K562 (cell line): Measurements from ENCODE around the gene ETS1. TPM values are rescaled to one million over a fixed set of nuclear protein-coding genes. Genes with fewer than 3 reads are reported as not detected.

ENCODE experiments used
- ATAC-seq: fragments of 200-7000 bp; cut with Tn5 transposase; 3 replicates; pipeline ENCODE4 v1.9.1; 2020; ENCODE audit warnings: moderate library complexity
- BruUV-seq: library from RNA; stranded (reverse); fragments of 400-500 nt; replicated peaks from 2 replicates; lab custom pipeline; 2021; lab: Mats Ljungman, UMichigan
- CTCF ChIA-PET: fragments of 300-600 bp; formaldehyde crosslinking; extraction: SDS; loops from one replicate; lab custom pipeline; 2021; ENCODE audit warnings: low intra/inter-chr PET ratio; lab: Yijun Ruan, JAX
- POLR2A ChIA-PET: fragments of 300-600, 350-650 bp; sonication (Branson Sonifier 250); formaldehyde crosslinking; extraction: SDS; loops from one replicate; lab custom pipeline; 2021; ENCODE audit warnings: antibody characterized with exemption, inconsistent platforms; lab: Yijun Ruan, JAX
- DNase-seq, 4 experiments: peaks; one replicate each; pipeline versions ENCODE4 v3.0.0 to v3.0.0-alpha.2; 2011 to 2018; ENCODE audit warnings: low spot score in 3 of 4, mixed read lengths in 3 of 4; ENCODE audit errors: extremely low read depth in 1 of 4
- FAIRE-seq: peaks from 2 replicates; lab custom pipeline; 2011; peaks lifted over from hg19 to GRCh38; lab: Jason Lieb, UNC
- H2AFZ ChIP-seq: 2 replicates; pipeline ENCODE4 v1.6.0; 2011; ENCODE audit warnings: low read depth, low read length, control low read depth, inconsistent platforms
- H3K27ac ChIP-seq: fragments of 200-600 bp; 3 replicates; pipeline ENCODE4 v1.8.0; 2011; ENCODE audit warnings: low read depth, mild to moderate bottlenecking, control low read depth, inconsistent platforms, low read length, moderate library complexity, mixed read lengths; ENCODE audit errors: extremely low read depth
- H3K27me3 ChIP-seq, 2 experiments: fragments of 300-600 bp in 1 of 2; 2 replicates in 1 of 2; 3 replicates in 1 of 2; pipeline versions ENCODE4 v1.6.0 to v1.8.0; 2011; ENCODE audit warnings: inconsistent platforms in 2 of 2, low read length in 2 of 2, mild to moderate bottlenecking in 1 of 2, mixed read lengths in 1 of 2, moderate library complexity in 1 of 2; ENCODE audit not compliant: control insufficient read depth in 2 of 2, insufficient read depth in 2 of 2
- H3K36me3 ChIP-seq: fragments of 300-600 bp; 3 replicates; pipeline ENCODE4 v1.8.0; 2011; ENCODE audit warnings: mild to moderate bottlenecking, low read length, inconsistent platforms; ENCODE audit not compliant: control insufficient read depth, insufficient read depth
- H3K4me1 ChIP-seq, 2 experiments: fragments of 200-600 bp in 1 of 2; replicated peaks in 1 of 2; 2 replicates in 1 of 2; 3 replicates in 1 of 2; pipeline versions ENCODE4 v1.5.1 to v1.8.0; 2011; ENCODE audit warnings: inconsistent platforms in 2 of 2, low read length in 2 of 2, mild to moderate bottlenecking in 1 of 2, mixed read lengths in 1 of 2, moderate library complexity in 1 of 2; ENCODE audit not compliant: control insufficient read depth in 2 of 2, insufficient read depth in 2 of 2
- H3K4me2 ChIP-seq: 2 replicates; pipeline ENCODE4 v1.6.1; 2011; ENCODE audit warnings: low read length, control low read depth, inconsistent platforms, mixed read lengths; ENCODE audit not compliant: insufficient read depth
- H3K4me3 ChIP-seq: fragments of 200-600 bp; sonication (generic), shearing (Covaris generic); 2 replicates; pipeline ENCODE4 v1.5.1; 2016; ENCODE audit warnings: control low read depth, inconsistent platforms
- H3K79me2 ChIP-seq: fragments of 200-600 bp; 3 replicates; pipeline ENCODE4 v1.8.0; 2011; ENCODE audit warnings: low read length, inconsistent platforms; ENCODE audit not compliant: control insufficient read depth, insufficient read depth
- H3K9ac ChIP-seq, 2 experiments: 2 replicates each; pipeline versions ENCODE4 v1.6.0 to v1.6.1; 2011; ENCODE audit warnings: low read depth in 2 of 2, low read length in 2 of 2, control low read depth in 1 of 2, inconsistent platforms in 1 of 2, mild to moderate bottlenecking in 1 of 2, mixed read lengths in 1 of 2; ENCODE audit not compliant: insufficient read depth in 1 of 2
- H3K9me1 ChIP-seq: one replicate; pipeline ENCODE4 v1.6.0; 2011; ENCODE audit warnings: inconsistent platforms, mild to moderate bottlenecking, low read length, moderate library complexity; ENCODE audit not compliant: control insufficient read depth, insufficient read depth
- H3K9me3 ChIP-seq: replicated peaks from 2 replicates; pipeline ENCODE4 v1.5.1; 2011; ENCODE audit warnings: low read depth, low read length, inconsistent platforms; ENCODE audit not compliant: control insufficient read depth, insufficient read depth
- H4K20me1 ChIP-seq: replicated peaks from 2 replicates; pipeline ENCODE4 v1.6.1; 2011; ENCODE audit warnings: low read length, inconsistent platforms, mixed read lengths; ENCODE audit not compliant: control insufficient read depth, insufficient read depth
- CEBPB ChIP-seq: fragments of 450-650 bp; IDR thresholded peaks from 2 replicates; pipeline ENCODE4 v1.6.1; 2016; ENCODE audit warnings: missing genetic modification characterization, missing compliant biosample characterization
- JUND ChIP-seq, 2 experiments: IDR thresholded peaks; 2 replicates in 1 of 2; 3 replicates in 1 of 2; pipeline ENCODE4 v1.6.1; 2011; ENCODE audit warnings: borderline replicate concordance in 2 of 2, low read depth in 2 of 2, low read length in 2 of 2, improper control_type of control experiment in 1 of 2, missing biosample characterization in 1 of 2, missing genetic modification characterization in 1 of 2, missing genetic modification reagents in 1 of 2
- MED1 ChIP-seq: sonication (generic); formaldehyde crosslinking; IDR thresholded peaks from 2 replicates; pipeline ENCODE4 v1.8.1; 2023; ENCODE audit warnings: missing genetic modification reagents, borderline replicate concordance
- PPARD ChIP-seq: fragments of 250-450 bp; sonication (Bioruptor Pico); IDR thresholded peaks from 2 replicates; pipeline ENCODE4 v1.8.0; 2022; ENCODE audit warnings: inconsistent platforms, mild to moderate bottlenecking, moderate library complexity
- RAD21 ChIP-seq, 2 experiments: fragments of 250-450 bp in 1 of 2; fragments of 450-650 bp in 1 of 2; sonication (Bioruptor Pico) in 1 of 2; formaldehyde crosslinking in 1 of 2; IDR thresholded peaks in 1 of 2; conservative IDR thresholded peaks in 1 of 2; 2 replicates each; pipeline versions ENCODE4 v1.4.0 to v1.8.0; 2020 to 2022; ENCODE audit warnings: mild to moderate bottlenecking in 2 of 2, moderate library complexity in 1 of 2
- RBM15 ChIP-seq: fragments of 200-400 bp; formaldehyde crosslinking; IDR thresholded peaks from 2 replicates; pipeline ENCODE4 v1.6.1; 2018; ENCODE audit warnings: mild to moderate bottlenecking, low read length, moderate library complexity; ENCODE audit not compliant: insufficient read depth
- RBM22 ChIP-seq: fragments of 200-400 bp; formaldehyde crosslinking; IDR thresholded peaks from 2 replicates; pipeline ENCODE4 v1.6.1; 2018; ENCODE audit warnings: low read length, low read depth; ENCODE audit not compliant: poor library complexity, severe bottlenecking
- TSHZ1 ChIP-seq: fragments of 250-450 bp; sonication (Bioruptor Pico); IDR thresholded peaks from 2 replicates; pipeline ENCODE4 v1.4.0; 2020; ENCODE audit warnings: mild to moderate bottlenecking, moderate library complexity
- U2AF2 ChIP-seq: fragments of 200-400 bp; formaldehyde crosslinking; optimal IDR thresholded peaks from 2 replicates; pipeline ENCODE3; 2017; ENCODE audit warnings: low read depth, mild to moderate bottlenecking, low read length
- ZNF134 ChIP-seq: fragments of 250-450 bp; sonication (Bioruptor Pico); conservative IDR thresholded peaks from 2 replicates; pipeline ENCODE4 v1.4.0; 2020
- ZNF655 ChIP-seq: fragments of 250-450 bp; sonication (Bioruptor Pico); IDR thresholded peaks from 2 replicates; pipeline ENCODE4 v1.5.0; 2021
- WGBS: fragments of 100-300 bp; shearing (Covaris generic); methylation state at CpG from one replicate; pipeline ENCODE4 v1.1.6; 2016; ENCODE audit warnings: low coverage, mixed read lengths; ENCODE audit not compliant: insufficient coverage; ENCODE audit errors: missing lambda C conversion rate; 5-methylcytosine and 5-hydroxymethylcytosine counted together
- in situ Hi-C: fragments of 300-500 bp; cut with MboI; formaldehyde crosslinking; loops from 4 replicates; pipeline ENCODE4 v1.15.0; 2018; ENCODE audit warnings: inconsistent platforms, mixed read lengths
- intact Hi-C: fragments of 100-400 bp; cut with micrococcal nuclease; formaldehyde crosslinking; loops from 2 replicates; pipeline ENCODE4 v1.14.2; 2022
- polyA plus RNA-seq, 8 experiments: library from polyadenylated mRNA; depleted of rRNA in 4 of 8; stranded (reverse) in 5 of 8; unstranded in 3 of 8; fragments of >200 nt; fragmentation: Nextera tagmentation in 2 of 8; fragmentation: Illumina TruSeq in 1 of 8; extraction: Ambion mirVana in 2 of 8; extraction: Trizol in 1 of 8; gene quantifications; 2 replicates each; pipeline versions ENCODE4 v1.2.1 to v1.2.3, GENCODE V29; 2011 to 2014; ENCODE audit warnings: inconsistent platforms in 1 of 8, missing spikeins in 1 of 8
- total RNA-seq, 7 experiments: library from RNA; depleted of rRNA in 6 of 7; stranded (reverse); fragments of >200 nt in 6 of 7; fragmentation: Illumina TruSeq in 2 of 7; extraction: Trizol in 2 of 7; gene quantifications; 2 replicates each; pipeline versions ENCODE4 v1.2.1 to v1.2.3, GENCODE V29; 2011 to 2021; ENCODE audit warnings: low replicate concordance in 1 of 7

ETS1 gene
- total and polyA plus RNA-seq, 9 of the 15 experiments (the other 6 are each of a cell fraction or from before 2014, with no cell fraction given): 0.04 to 1.4 (median 0.23) TPM

- WGBS: 0% methylated on average over 4 of the region's 4 CpGs
- ChIA-PET POLR2A (no interaction called here), CTCF (no interaction called here)
- no peak overlapping the region for H3K9ac ChIP-seq
- FAIRE-seq: no peak
- BruUV-seq: no TSS peak
- H2AFZ ChIP-seq: no peak overlapping the region
- no peak for ATAC-seq
- no peaks in the 10 kb centered on the region for H3K36me3 ChIP-seq
- H3K27me3 ChIP-seq: no peaks in the 10 kb centered on the region
- H3K9me3 ChIP-seq: no peaks in the 10 kb centered on the region
- no peaks in the 10 kb centered on the region for H3K4me1 ChIP-seq
- in situ Hi-C loops (no loop called here), intact Hi-C loops (no loop called here)
- H3K9me1 ChIP-seq: no peaks in the 10 kb centered on the region
- no peak overlapping the region for H3K4me2 ChIP-seq
- H3K27ac ChIP-seq: no peak overlapping the region
- H3K79me2 ChIP-seq: no peaks in the 10 kb centered on the region
- TF ChIP-seq ZNF134 (CRISPR knock-in tag) (no peak), RBM15 (no peak), PPARD (no peak), RBM22 (no peak), U2AF2 (no peak), CEBPB (no peak), JUND (IDR thresholded peaks at IDR 0.05; ENCODE audit: borderline replicate concordance, low read depth, low read length) (no peak), JUND (tag; IDR thresholded peaks at IDR 0.05; ENCODE audit: borderline replicate concordance, low read depth, low read length) (no peak), ZNF655 (CRISPR knock-in tag) (no peak), MED1 (CRISPR knock-in tag) (no peak), TSHZ1 (CRISPR knock-in tag) (no peak), RAD21 (CRISPR knock-in tag; conservative IDR thresholded peaks at IDR 0.05 in 1 of 2, IDR thresholded peaks at IDR 0.05 in 1 of 2) (no peak)
- DNase-seq: no peak
- H3K4me3 ChIP-seq: no peak overlapping the region
- no peaks in the 10 kb centered on the region for H4K20me1 ChIP-seq
Observed at GRCh38 chr11:128579798-128580504, 7.4 kb downstream of the ETS1 start.
